Brain microvascular endothelial cell (primary cell): Measurements from ENCODE around the gene HOXC11.

Experiments used
- DNase-seq: peaks from one replicate; pipeline ENCODE4 v3.0.0-alpha.2; 2020
- H3K27ac ChIP-seq: fragments of 250-450 bp; sonication (Bioruptor Pico); 2 replicates; pipeline ENCODE4 v1.5.1; 2020; ENCODE audit warnings: mild to moderate bottlenecking, moderate library complexity
- H3K27me3 ChIP-seq: fragments of 250-450 bp; sonication (Bioruptor Pico); replicated peaks from 2 replicates; pipeline ENCODE4 v1.5.1; 2020; ENCODE audit warnings: mild to moderate bottlenecking
- H3K36me3 ChIP-seq: fragments of 250-450 bp; sonication (Bioruptor Pico); replicated peaks from 2 replicates; pipeline ENCODE4 v1.5.1; 2020; ENCODE audit warnings: mild to moderate bottlenecking
- H3K4me3 ChIP-seq: 2 replicates; pipeline ENCODE4 v1.5.1; 2011; ENCODE audit warnings: low read depth, mild to moderate bottlenecking, control low read depth, low read length, moderate library complexity
- in situ Hi-C: cut with HindIII; loops from 2 replicates; pipeline ENCODE4 v1.10.0; 2017; ENCODE audit warnings: low sequenced_read_pairs, low pct_ligation_motif_present
- TF ChIP-seq, protein P1 (sequence below): IDR thresholded peaks from 2 replicates; pipeline ENCODE4 v1.5.1; 2011; ENCODE audit warnings: low read depth, mild to moderate bottlenecking, moderate library complexity, low read length, control low read depth, inconsistent platforms; ENCODE audit errors: missing control alignments

HOXC11 gene

GRCh38 chr12:53981634-53982565, 9.0 kb downstream of the HOXC11 start:
- H3K4me3 ChIP-seq, result no peak overlapping the region
- H3K27ac ChIP-seq, result no peak overlapping the region
- in situ Hi-C loops, result no loop called here
- no peak for DNase-seq
- H3K36me3 ChIP-seq, result no peaks in the 10 kb centered on the region
- TF ChIP-seq, protein P1, sequence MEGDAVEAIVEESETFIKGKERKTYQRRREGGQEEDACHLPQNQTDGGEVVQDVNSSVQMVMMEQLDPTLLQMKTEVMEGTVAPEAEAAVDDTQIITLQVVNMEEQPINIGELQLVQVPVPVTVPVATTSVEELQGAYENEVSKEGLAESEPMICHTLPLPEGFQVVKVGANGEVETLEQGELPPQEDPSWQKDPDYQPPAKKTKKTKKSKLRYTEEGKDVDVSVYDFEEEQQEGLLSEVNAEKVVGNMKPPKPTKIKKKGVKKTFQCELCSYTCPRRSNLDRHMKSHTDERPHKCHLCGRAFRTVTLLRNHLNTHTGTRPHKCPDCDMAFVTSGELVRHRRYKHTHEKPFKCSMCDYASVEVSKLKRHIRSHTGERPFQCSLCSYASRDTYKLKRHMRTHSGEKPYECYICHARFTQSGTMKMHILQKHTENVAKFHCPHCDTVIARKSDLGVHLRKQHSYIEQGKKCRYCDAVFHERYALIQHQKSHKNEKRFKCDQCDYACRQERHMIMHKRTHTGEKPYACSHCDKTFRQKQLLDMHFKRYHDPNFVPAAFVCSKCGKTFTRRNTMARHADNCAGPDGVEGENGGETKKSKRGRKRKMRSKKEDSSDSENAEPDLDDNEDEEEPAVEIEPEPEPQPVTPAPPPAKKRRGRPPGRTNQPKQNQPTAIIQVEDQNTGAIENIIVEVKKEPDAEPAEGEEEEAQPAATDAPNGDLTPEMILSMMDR, result no peak
- H3K27me3 ChIP-seq, result peaks cover 90% of the 10 kb centered on the region

GRCh38 chr12:53982648-53983567, 10.0 kb downstream of the HOXC11 start:
- no peak overlapping the region for H3K27ac ChIP-seq
- H3K27me3 ChIP-seq, result peaks cover 90% of the 10 kb centered on the region
- in situ Hi-C loops, result no loop called here
- no peak for DNase-seq
- TF ChIP-seq, protein P1, result no peak
- no peak overlapping the region for H3K4me3 ChIP-seq
- H3K36me3 ChIP-seq, result no peaks in the 10 kb centered on the region

DNA sequence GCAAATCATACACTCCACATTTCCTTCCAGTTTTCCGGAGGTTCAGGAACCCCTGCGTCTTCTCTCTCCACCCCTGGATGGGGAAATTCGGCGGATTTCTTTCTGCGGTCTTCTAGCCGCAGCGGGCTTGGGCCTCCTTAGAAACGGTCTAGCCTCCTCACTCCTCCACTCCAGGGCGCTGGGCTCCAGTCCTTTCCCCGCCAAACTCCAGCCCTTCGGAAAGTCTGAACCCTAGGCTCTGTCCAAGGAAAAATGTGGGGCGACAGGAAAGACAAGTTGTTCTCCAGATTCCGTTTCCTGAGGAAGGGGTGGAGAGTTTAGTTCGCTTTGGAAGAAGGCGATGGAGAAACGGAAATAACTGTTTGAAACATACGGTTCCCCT, 10.6 kb downstream of the HOXC11 start:
- no peak overlapping the region for H3K27ac ChIP-seq
- DNase-seq, result no peak
- H3K36me3 ChIP-seq, result no peaks in the 10 kb centered on the region
- no peak overlapping the region for H3K4me3 ChIP-seq
- peaks cover 93% of the 10 kb centered on the region for H3K27me3 ChIP-seq
- TF ChIP-seq, protein P1, result no peak
- in situ Hi-C loops, result no loop called here

DNA sequence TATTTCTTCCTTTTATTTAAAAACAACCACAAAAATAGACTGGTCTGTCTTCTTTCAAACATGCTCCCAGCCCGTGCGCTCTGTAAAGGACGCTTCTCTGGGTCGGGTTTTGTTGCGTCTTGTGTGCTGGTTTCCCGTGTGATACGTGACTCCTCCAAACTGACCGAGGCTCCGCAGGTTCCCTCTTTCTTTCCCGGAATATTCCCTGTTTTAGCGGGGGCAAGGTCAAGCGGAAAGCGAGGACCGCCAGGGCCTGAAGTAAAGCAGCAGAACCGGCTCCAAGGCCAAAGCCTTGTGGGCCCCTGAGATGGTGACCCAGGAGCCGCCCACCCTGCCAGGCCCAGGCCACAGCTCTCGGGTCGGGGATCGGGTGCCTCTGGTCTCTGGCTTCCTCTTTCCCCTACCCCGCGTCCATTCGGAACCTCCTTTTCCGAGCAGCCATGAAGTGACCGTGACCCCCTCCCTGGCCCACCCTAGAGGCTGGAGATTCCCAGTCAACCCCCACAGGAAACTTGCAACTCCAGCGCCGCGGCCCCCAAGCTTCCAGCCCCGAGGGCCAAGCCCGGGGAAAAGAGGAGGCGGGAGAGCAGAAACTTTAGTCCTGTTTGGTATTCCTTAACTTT, 11.1 kb downstream of the HOXC11 start:
- H3K36me3 ChIP-seq, result no peaks in the 10 kb centered on the region
- H3K4me3 ChIP-seq, result no peak overlapping the region
- peaks cover 93% of the 10 kb centered on the region for H3K27me3 ChIP-seq
- TF ChIP-seq, protein P1, result no peak
- no peak overlapping the region for H3K27ac ChIP-seq
- in situ Hi-C loops, result no loop called here
- no peak for DNase-seq

DNA sequence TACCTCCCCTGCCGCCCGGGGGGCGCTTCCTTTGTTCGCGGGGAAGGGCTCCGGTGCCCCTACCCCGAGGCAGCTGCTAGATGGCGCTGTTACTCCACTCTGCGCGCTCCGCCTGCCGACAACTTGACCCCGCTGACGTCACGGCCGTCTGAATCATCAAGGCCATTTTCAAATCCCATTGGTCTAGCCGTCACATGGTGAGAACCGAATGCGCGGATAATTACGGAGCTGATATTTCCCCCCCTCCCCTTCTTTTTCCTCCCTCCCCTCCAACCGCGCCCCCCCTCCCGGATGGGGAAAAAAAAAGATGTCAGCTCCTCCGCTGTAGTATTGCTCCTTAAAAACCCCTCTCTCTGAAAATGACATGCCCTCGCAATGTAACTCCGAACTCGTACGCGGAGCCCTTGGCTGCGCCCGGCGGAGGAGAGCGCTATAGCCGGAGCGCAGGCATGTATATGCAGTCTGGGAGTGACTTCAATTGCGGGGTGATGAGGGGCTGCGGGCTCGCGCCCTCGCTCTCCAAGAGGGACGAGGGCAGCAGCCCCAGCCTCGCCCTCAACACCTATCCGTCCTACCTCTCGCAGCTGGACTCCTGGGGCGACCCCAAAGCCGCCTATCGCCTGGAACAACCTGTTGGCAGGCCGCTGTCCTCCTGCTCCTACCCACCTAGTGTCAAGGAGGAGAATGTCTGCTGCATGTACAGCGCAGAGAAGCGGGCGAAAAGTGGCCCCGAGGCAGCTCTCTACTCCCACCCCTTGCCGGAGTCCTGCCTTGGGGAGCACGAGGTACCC, 12.2 kb downstream of the HOXC11 start, which contains the start of gene HOXC10:
Gene HOXC10 (plus strand): TSS at position 246 of the 791 bp plus-strand sequence. CDS start 114 bp downstream, at position 360.
- Histone ChIP-seq H3K27me3 (peaks cover 93% of the 10 kb centered on the region), H3K4me3 (no peak within 1 kb of the TSS), H3K36me3 (no peaks in the 10 kb centered on the region), H3K27ac (no peak within 1 kb of the TSS)
- in situ Hi-C loops, result no loop called here
- TF ChIP-seq, protein P1, result peak; percentile 58
- DNase-seq, result peak; percentile 15
